Thymus (tissue), 11 donors: ENCODE data around the gene SETD2. TPM values are rescaled to one million over a fixed set of nuclear protein-coding genes. Genes with fewer than 3 reads are reported as not detected.

ENCODE experiments used
- DNase-seq, 9 donors: peaks; one replicate each; pipeline ENCODE4 v3.0.0-alpha.2; 2013; ENCODE audit warnings: low spot score in 9 of 9, low read depth in 6 of 9, missing footprints in 1 of 9
- H3K27ac ChIP-seq, 2 donors: one replicate each; pipeline ENCODE4 v1.5.1; 2013; ENCODE audit warnings: control low read depth in 1 of 2, low read depth in 1 of 2, low read length in 1 of 2, mild to moderate bottlenecking in 1 of 2, moderate library complexity in 1 of 2
- H3K27me3 ChIP-seq, 2 donors: one replicate each; pipeline ENCODE4 v1.5.1; 2013; ENCODE audit warnings: low read length in 1 of 2; ENCODE audit not compliant: control insufficient read depth in 2 of 2, insufficient read depth in 1 of 2
- H3K36me3 ChIP-seq, 2 donors: one replicate each; pipeline ENCODE4 v1.5.1; 2013; ENCODE audit warnings: low read length in 1 of 2, mild to moderate bottlenecking in 1 of 2, moderate library complexity in 1 of 2; ENCODE audit not compliant: control insufficient read depth in 2 of 2, insufficient read depth in 2 of 2
- H3K4me1 ChIP-seq, 2 donors: one replicate each; pipeline ENCODE4 v1.5.1; 2013; ENCODE audit warnings: low read length in 2 of 2; ENCODE audit not compliant: control insufficient read depth in 2 of 2, insufficient read depth in 2 of 2
- H3K4me3 ChIP-seq, 2 donors: one replicate each; pipeline ENCODE4 v1.5.1; 2013; ENCODE audit warnings: low read length in 2 of 2, control low read depth in 1 of 2, mild to moderate bottlenecking in 1 of 2
- H3K9me3 ChIP-seq, 2 donors: one replicate each; pipeline ENCODE4 v1.5.1; 2013; ENCODE audit warnings: low read length in 1 of 2, mild to moderate bottlenecking in 1 of 2; ENCODE audit not compliant: control insufficient read depth in 2 of 2, insufficient read depth in 1 of 2
- whole genome bisulfite sequencing: extraction: QIAGEN DNeasy Blood & Tissue Kit; methylation state at CpG from one replicate; pipeline ENCODE4 v1.1.7; 2013; 5-methylcytosine and 5-hydroxymethylcytosine counted together
- polyA plus RNA-seq: library from polyadenylated mRNA; stranded (reverse); fragments of 200-250 nt; gene quantifications from one replicate; pipeline ENCODE4 v1.2.3, GENCODE V29; 2013
- total RNA-seq: library from RNA; stranded (reverse); fragments of 120-200 nt; gene quantifications from one replicate; pipeline ENCODE4 v1.2.4, GENCODE V29; 2013
- donor health status: healthy.

Gene SETD2
- total and polyA plus RNA-seq, 2 donors, result 20.5 to 33.7 TPM

- Histone ChIP-seq H3K27ac (no peak overlapping the region), H3K27me3 (no peaks in the 10 kb centered on the region), H3K4me3 (no peak overlapping the region), H3K9me3 (no peaks in the 10 kb centered on the region), H3K36me3 (peaks cover 83 to 91% of the 10 kb centered on the region in 2 donors), H3K4me1 (peaks cover 0 to 13% of the 10 kb centered on the region in 2 donors)
- DNase-seq, result no peak
- WGBS, result 98% methylated on average over 27 of the region's 27 CpGs
Observed at GRCh38 chr3:47003461-47004368, 160.2 kb downstream of the SETD2 start.

GRCh38 chr3:47003056-47003410 lies 160.9 kb downstream of the SETD2 start:
- no peaks in the 10 kb centered on the region for H3K9me3 ChIP-seq
- WGBS, result 97% methylated on average over 10 of the region's 10 CpGs
- peaks cover 83 to 98% of the 10 kb centered on the region in 2 donors for H3K36me3 ChIP-seq
- H3K4me3 ChIP-seq, result no peak overlapping the region
- H3K27me3 ChIP-seq, result no peaks in the 10 kb centered on the region
- no peak overlapping the region for H3K27ac ChIP-seq
- H3K4me1 ChIP-seq, result peaks cover 0 to 17% of the 10 kb centered on the region in 2 donors
- no peak for DNase-seq

- H3K36me3 ChIP-seq, result peaks cover 84 to 98% of the 10 kb centered on the region in 2 donors
- H3K27me3 ChIP-seq, result no peaks in the 10 kb centered on the region
- H3K4me3 ChIP-seq, result no peak overlapping the region
- H3K4me1 ChIP-seq, result peaks cover 0 to 19% of the 10 kb centered on the region in 2 donors
- H3K27ac ChIP-seq, result no peak overlapping the region
- WGBS, result 97% methylated on average over 35 of the region's 35 CpGs
- DNase-seq, result no peak
- H3K9me3 ChIP-seq, result no peaks in the 10 kb centered on the region
Observed at GRCh38 chr3:47002171-47003055, 161.5 kb downstream of the SETD2 start.

- Histone ChIP-seq H3K27me3 (no peaks in the 10 kb centered on the region), H3K4me3 (no peak overlapping the region), H3K27ac (no peak overlapping the region), H3K9me3 (no peaks in the 10 kb centered on the region), H3K4me1 (peaks cover 0 to 25% of the 10 kb centered on the region in 2 donors), H3K36me3 (peaks cover 80 to 97% of the 10 kb centered on the region in 2 donors)
- no peak for DNase-seq
- WGBS, result 97% methylated on average over 16 of the region's 16 CpGs
Observed at GRCh38 chr3:47001731-47002170, 162.2 kb downstream of the SETD2 start.

- 81% methylated on average over 25 of the region's 25 CpGs for WGBS
- no peaks in the 10 kb centered on the region for H3K9me3 ChIP-seq
- H3K27ac ChIP-seq, result no peak overlapping the region
- H3K4me3 ChIP-seq, result no peak overlapping the region
- peaks cover 75 to 93% of the 10 kb centered on the region in 2 donors for H3K36me3 ChIP-seq
- no peak for DNase-seq
- peaks cover 0 to 27% of the 10 kb centered on the region in 2 donors for H3K4me1 ChIP-seq
- H3K27me3 ChIP-seq, result no peaks in the 10 kb centered on the region
Observed at GRCh38 chr3:47000922-47001730, 162.8 kb downstream of the SETD2 start.

- H3K4me1 ChIP-seq, result peaks cover 0 to 27% of the 10 kb centered on the region in 2 donors
- H3K9me3 ChIP-seq, result no peaks in the 10 kb centered on the region
- H3K27ac ChIP-seq, result no peak overlapping the region
- over 99% methylated on average over 10 of the region's 10 CpGs for WGBS
- no peak overlapping the region for H3K4me3 ChIP-seq
- H3K36me3 ChIP-seq, result peaks cover 76 to 91% of the 10 kb centered on the region in 2 donors
- no peaks in the 10 kb centered on the region for H3K27me3 ChIP-seq
- no peak for DNase-seq
Observed at GRCh38 chr3:47000198-47000815, 163.6 kb downstream of the SETD2 start.

GRCh38 chr3:46999516-47000197 lies 164.3 kb downstream of the SETD2 start:
- DNase-seq, result no peak
- WGBS, result 97% methylated on average over 14 of the region's 14 CpGs
- H3K4me3 ChIP-seq, result no peak overlapping the region
- peaks cover 74 to 89% of the 10 kb centered on the region in 2 donors for H3K36me3 ChIP-seq
- H3K9me3 ChIP-seq, result no peaks in the 10 kb centered on the region
- H3K27ac ChIP-seq, result no peak overlapping the region
- H3K4me1 ChIP-seq, result peaks cover 0 to 27% of the 10 kb centered on the region in 2 donors
- no peaks in the 10 kb centered on the region for H3K27me3 ChIP-seq
